Smooth muscle cell (in vitro differentiated cells): ENCODE results near the gene TFDP2. TPM values are rescaled to one million over a fixed set of nuclear protein-coding genes. Genes with fewer than 3 reads are reported as not detected.
"Not testable (repeated sequence)": the region's sequence is repeated elsewhere in the genome, so short reads cannot be mapped to it uniquely, and the experiment has no call there.

ENCODE experiments used
- DNase-seq: peaks from one replicate; lab custom pipeline; 2025; ENCODE audit not compliant: unreplicated experiment; lab: John Stamatoyannopoulos, UW
- H2AFZ ChIP-seq: fragments of 200-600 bp; sonication (generic); 2 replicates; pipeline ENCODE4 v1.6.0; 2016; ENCODE audit warnings: antibody characterized with exemption, low read depth, mild to moderate bottlenecking
- H3F3A ChIP-seq: fragments of 200-600 bp; sonication (generic); 2 replicates; pipeline ENCODE4 v1.6.0; 2017; ENCODE audit warnings: antibody characterized with exemption, low read depth
- H3K27ac ChIP-seq: fragments of 200-600 bp; sonication (generic); 2 replicates; pipeline ENCODE4 v1.5.1; 2016; ENCODE audit warnings: low read depth, mild to moderate bottlenecking
- H3K27me3 ChIP-seq: fragments of 200-600 bp; sonication (generic); 2 replicates; pipeline ENCODE4 v1.6.1; 2016; ENCODE audit warnings: low read depth, mild to moderate bottlenecking
- H3K36me3 ChIP-seq: fragments of 200-600 bp; sonication (generic); 2 replicates; pipeline ENCODE4 v1.5.1; 2016; ENCODE audit warnings: low read depth
- H3K4me1 ChIP-seq: fragments of 200-600 bp; sonication (generic); 2 replicates; pipeline ENCODE4 v1.5.1; 2016; ENCODE audit warnings: low read depth
- H3K4me2 ChIP-seq: fragments of 200-600 bp; sonication (generic); 2 replicates; pipeline ENCODE4 v1.6.0; 2016; ENCODE audit warnings: mild to moderate bottlenecking
- H3K4me3 ChIP-seq: fragments of 200-600 bp; sonication (generic); 2 replicates; pipeline ENCODE4 v1.5.1; 2016; ENCODE audit warnings: mild to moderate bottlenecking
- H3K79me2 ChIP-seq: fragments of 200-600 bp; sonication (generic); 2 replicates; pipeline ENCODE4 v1.6.0; 2016; ENCODE audit warnings: low read depth, mild to moderate bottlenecking
- H3K9ac ChIP-seq: fragments of 200-600 bp; sonication (generic); 2 replicates; pipeline ENCODE4 v1.6.0; 2016; ENCODE audit warnings: low read depth
- H3K9me3 ChIP-seq: fragments of 200-600 bp; sonication (generic); replicated peaks from 2 replicates; pipeline ENCODE4 v1.5.1; 2016; ENCODE audit warnings: low read depth
- H4K20me1 ChIP-seq: fragments of 200-600 bp; sonication (generic); 2 replicates; pipeline ENCODE4 v1.6.0; 2016; ENCODE audit warnings: low read depth
- WGBS: methylation state at CpG from one replicate; pipeline ENCODE4 v1.1.7; 2016; ENCODE audit warnings: low lambda C conversion rate; 5-methylcytosine and 5-hydroxymethylcytosine counted together
- polyA plus RNA-seq: library from polyadenylated mRNA; unstranded; fragments of >200 nt; fragmentation: Nextera tagmentation; extraction: Ambion mirVana; gene quantifications from 2 replicates; pipeline ENCODE4 v1.2.1, GENCODE V29; 2016
- total RNA-seq: library from RNA; depleted of rRNA; stranded (reverse); fragments of >200 nt; gene quantifications from 2 replicates; pipeline ENCODE4 v1.2.3, GENCODE V29; 2014
- TF ChIP-seq, protein P1 (sequence below): fragments of 200-600 bp; sonication (generic); IDR thresholded peaks from 2 replicates; pipeline ENCODE4 v1.5.1; 2017; ENCODE audit warnings: borderline replicate concordance, mild to moderate bottlenecking, antibody characterized with exemption; ENCODE audit not compliant: insufficient read depth, poor library complexity, severe bottlenecking

TFDP2 gene
- total and polyA plus RNA-seq, 2 experiments from 2014 or later, result 39.9 to 54.3 TPM

- no peaks in the 10 kb centered on the region for H3K4me1 ChIP-seq
- H4K20me1 ChIP-seq, result no peaks in the 10 kb centered on the region
- no peak overlapping the region for H3K27ac ChIP-seq
- TF ChIP-seq, protein P1, sequence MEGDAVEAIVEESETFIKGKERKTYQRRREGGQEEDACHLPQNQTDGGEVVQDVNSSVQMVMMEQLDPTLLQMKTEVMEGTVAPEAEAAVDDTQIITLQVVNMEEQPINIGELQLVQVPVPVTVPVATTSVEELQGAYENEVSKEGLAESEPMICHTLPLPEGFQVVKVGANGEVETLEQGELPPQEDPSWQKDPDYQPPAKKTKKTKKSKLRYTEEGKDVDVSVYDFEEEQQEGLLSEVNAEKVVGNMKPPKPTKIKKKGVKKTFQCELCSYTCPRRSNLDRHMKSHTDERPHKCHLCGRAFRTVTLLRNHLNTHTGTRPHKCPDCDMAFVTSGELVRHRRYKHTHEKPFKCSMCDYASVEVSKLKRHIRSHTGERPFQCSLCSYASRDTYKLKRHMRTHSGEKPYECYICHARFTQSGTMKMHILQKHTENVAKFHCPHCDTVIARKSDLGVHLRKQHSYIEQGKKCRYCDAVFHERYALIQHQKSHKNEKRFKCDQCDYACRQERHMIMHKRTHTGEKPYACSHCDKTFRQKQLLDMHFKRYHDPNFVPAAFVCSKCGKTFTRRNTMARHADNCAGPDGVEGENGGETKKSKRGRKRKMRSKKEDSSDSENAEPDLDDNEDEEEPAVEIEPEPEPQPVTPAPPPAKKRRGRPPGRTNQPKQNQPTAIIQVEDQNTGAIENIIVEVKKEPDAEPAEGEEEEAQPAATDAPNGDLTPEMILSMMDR, result no peak
- no peaks in the 10 kb centered on the region for H3K9me3 ChIP-seq
- no peak for DNase-seq
- no peak overlapping the region for H2AFZ ChIP-seq
- H3K4me2 ChIP-seq, result no peak overlapping the region
- H3K36me3 ChIP-seq, result no peaks in the 10 kb centered on the region
- H3F3A ChIP-seq, result no peaks in the 10 kb centered on the region
- H3K27me3 ChIP-seq, result no peaks in the 10 kb centered on the region
- H3K9ac ChIP-seq, result no peak overlapping the region
- 98% methylated on average over 4 of the region's 4 CpGs for WGBS
- H3K4me3 ChIP-seq, result no peak overlapping the region
- no peaks in the 10 kb centered on the region for H3K79me2 ChIP-seq
Observed at GRCh38 chr3:142077859-142078500, 71.4 kb downstream of the TFDP2 start.

- WGBS, result 93% methylated on average over 4 of the region's 4 CpGs
- Histone ChIP-seq H2AFZ (no peak overlapping the region), H3K9ac (no peak overlapping the region), H3K36me3 (no peaks in the 10 kb centered on the region), H4K20me1 (no peaks in the 10 kb centered on the region), H3K9me3 (no peaks in the 10 kb centered on the region), H3K27me3 (no peaks in the 10 kb centered on the region), H3F3A (no peaks in the 10 kb centered on the region), H3K27ac (no peak overlapping the region), H3K4me3 (no peak overlapping the region), H3K4me1 (no peaks in the 10 kb centered on the region), H3K79me2 (no peaks in the 10 kb centered on the region), H3K4me2 (no peak overlapping the region)
- no peak for DNase-seq
- TF ChIP-seq, protein P1, result no peak
Observed at GRCh38 chr3:142077155-142077858, 72.0 kb downstream of the TFDP2 start.

- H3K79me2 ChIP-seq, H3K27me3 ChIP-seq, H3K9me3 ChIP-seq, H3K36me3 ChIP-seq, H3K9ac ChIP-seq, DNase-seq, H3F3A ChIP-seq, H3K27ac ChIP-seq, H3K4me3 ChIP-seq, H3K4me2 ChIP-seq, H2AFZ ChIP-seq, H3K4me1 ChIP-seq, H4K20me1 ChIP-seq: not testable (repeated sequence)
- 88% methylated on average over 4 of the region's 4 CpGs for WGBS
Observed at GRCh38 chr3:142075656-142076055, 73.7 kb downstream of the TFDP2 start.

GRCh38 chr3:142072816-142073215 is 76.5 kb downstream of the TFDP2 start:
- no peaks in the 10 kb centered on the region for H3K36me3 ChIP-seq
- no peak overlapping the region for H3K4me3 ChIP-seq
- no peak overlapping the region for H3K4me2 ChIP-seq
- no peaks in the 10 kb centered on the region for H3K79me2 ChIP-seq
- H3K9ac ChIP-seq, result no peak overlapping the region
- H4K20me1 ChIP-seq, result no peaks in the 10 kb centered on the region
- no peaks in the 10 kb centered on the region for H3K9me3 ChIP-seq
- no peak overlapping the region for H2AFZ ChIP-seq
- TF ChIP-seq, protein P1, result no peak
- WGBS, result 97% methylated on average over 3 of the region's 3 CpGs
- no peaks in the 10 kb centered on the region for H3K27me3 ChIP-seq
- no peak overlapping the region for H3K27ac ChIP-seq
- DNase-seq, result no peak
- no peaks in the 10 kb centered on the region for H3F3A ChIP-seq
- no peaks in the 10 kb centered on the region for H3K4me1 ChIP-seq
